Thyroid gland (tissue), 4 donors: ENCODE measurements around the gene RANBP2.

Experiments used
- CTCF ChIP-seq, 6 experiments: fragments of 200-600 bp in 3 of 6; fragments of 450-650 bp in 3 of 6; sonication (generic) in 3 of 6; IDR thresholded peaks; one replicate each; pipeline ENCODE4 v1.5.1; 2016 to 2019; ENCODE audit warnings: antibody characterized with exemption in 6 of 6, mild to moderate bottlenecking in 2 of 6, inconsistent platforms in 1 of 6, moderate library complexity in 1 of 6
- POLR2A ChIP-seq, 2 donors: fragments of 450-650 bp; IDR thresholded peaks; one replicate each; pipeline ENCODE4 v1.6.1; 2017; ENCODE audit warnings: antibody characterized with exemption in 2 of 2, mild to moderate bottlenecking in 2 of 2, moderate library complexity in 1 of 2

GRCh38 chr2:108820482-108820881 is 101.2 kb downstream of the RANBP2 start:
- TF ChIP-seq CTCF (IDR thresholded peaks at IDR 0.05) (no peak), POLR2A (IDR thresholded peaks at IDR 0.05) (no peak)
